Hematopoietic multipotent progenitor cell (in vitro differentiated cells): ENCODE measurements around the gene ARRDC2. TPM values are rescaled to one million over a fixed set of nuclear protein-coding genes. Genes with fewer than 3 reads are reported as not detected.
A peak's percentile ranks its signal among the peaks of the same experiment; 100 is the strongest.

ENCODE experiments used
- DNase-seq, 3 donors: peaks; one replicate each; pipeline ENCODE4 v3.0.0-alpha.2; 2011 to 2015; ENCODE audit warnings: low read depth in 2 of 3, low spot score in 2 of 3
- small RNA-seq: library from RNA; depleted of rRNA; stranded (forward); fragments of <200 nt; gene quantifications from one replicate; pipeline ENCODE3, GENCODE V24; 2012
- total RNA-seq: library from RNA; depleted of rRNA; stranded (reverse); fragments of >200 nt; gene quantifications from one replicate; pipeline ENCODE4 v1.2.3, GENCODE V29; 2012

ARRDC2 gene
- total RNA-seq, 1 donor = 87.5 TPM

DNA sequence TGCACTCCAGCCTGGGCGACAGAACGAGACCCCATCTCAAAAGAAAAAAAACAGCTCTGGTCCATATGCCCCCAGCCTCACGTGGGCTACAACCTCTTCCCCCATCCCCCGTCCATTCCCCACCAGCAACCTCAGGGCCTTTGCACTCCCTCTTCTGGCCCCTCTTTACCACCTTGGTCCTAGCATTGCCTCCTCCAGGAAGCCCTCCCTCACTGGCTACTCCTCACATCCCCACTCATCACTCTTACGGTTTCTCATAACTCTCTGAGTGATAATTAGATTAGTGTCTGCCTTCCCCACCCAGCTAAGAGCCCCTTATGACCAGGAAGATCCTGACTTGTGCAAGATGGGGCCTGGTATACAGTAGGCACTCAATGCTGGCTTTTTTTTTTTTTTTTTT lies 48.0 kb downstream of the ARRDC2 start:
- no peak for DNase-seq

DNA sequence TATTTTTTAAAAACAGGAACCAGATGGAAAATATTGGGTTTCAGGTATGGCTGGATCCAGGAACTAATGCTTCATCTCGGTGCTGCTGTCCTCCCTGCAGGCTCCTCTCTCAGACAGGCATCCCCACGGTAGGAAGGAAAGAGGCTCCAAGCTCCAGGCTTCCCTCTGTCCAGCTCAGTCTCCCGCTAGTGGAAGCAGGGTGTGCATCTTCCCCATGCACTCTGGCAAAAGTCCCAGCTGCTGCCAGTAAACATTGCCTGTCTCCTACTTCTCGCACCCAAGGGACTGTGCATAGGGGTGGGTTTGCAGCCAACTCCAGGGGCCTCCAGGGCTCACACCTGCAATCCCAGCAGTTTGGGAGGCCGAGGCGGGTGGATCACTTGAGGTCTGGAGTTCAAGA lies 49.6 kb downstream of the ARRDC2 start:
- DNase-seq = no peak

DNA sequence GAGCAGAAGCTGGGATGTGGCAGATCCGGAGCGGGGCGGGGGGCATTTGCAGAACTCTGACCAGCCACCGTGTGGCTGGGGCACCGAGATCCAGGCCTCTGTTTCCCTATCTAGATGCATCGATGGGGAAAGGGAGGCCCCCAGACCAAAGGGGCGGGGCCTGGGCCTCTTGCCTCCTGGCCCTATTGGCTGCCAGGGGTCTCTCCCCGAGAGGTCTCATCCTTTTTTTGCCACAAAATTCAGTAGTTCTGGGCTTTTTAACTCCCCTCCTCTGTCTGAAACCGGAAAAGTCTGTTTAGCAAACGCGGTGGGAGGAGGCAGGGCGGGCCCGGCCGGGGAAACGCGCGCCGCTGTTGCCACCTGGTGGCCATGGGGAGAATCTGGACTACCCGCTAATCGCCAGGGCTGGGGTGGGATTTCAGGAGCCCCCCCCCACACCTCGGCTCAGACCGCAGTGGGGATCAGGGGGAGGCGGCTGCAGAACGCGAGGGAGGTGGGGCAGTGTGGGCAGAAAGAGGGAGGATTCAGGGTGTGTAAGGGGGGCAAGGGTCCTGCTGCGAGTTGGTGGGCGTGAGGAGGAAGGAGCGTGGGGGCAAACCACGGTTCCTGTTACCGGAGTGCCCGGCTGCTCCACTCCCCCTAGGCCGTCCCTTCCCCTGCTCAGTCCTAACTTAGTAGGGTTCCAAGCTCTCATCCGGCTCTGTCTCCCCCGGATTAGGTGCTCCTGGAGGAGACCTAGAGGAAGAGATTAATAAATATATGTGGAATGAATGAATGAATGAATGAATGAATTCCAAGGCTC lies 50.4 kb downstream of the ARRDC2 start:
- peak; percentile 70 to 93 (median 86) for DNase-seq

DNA sequence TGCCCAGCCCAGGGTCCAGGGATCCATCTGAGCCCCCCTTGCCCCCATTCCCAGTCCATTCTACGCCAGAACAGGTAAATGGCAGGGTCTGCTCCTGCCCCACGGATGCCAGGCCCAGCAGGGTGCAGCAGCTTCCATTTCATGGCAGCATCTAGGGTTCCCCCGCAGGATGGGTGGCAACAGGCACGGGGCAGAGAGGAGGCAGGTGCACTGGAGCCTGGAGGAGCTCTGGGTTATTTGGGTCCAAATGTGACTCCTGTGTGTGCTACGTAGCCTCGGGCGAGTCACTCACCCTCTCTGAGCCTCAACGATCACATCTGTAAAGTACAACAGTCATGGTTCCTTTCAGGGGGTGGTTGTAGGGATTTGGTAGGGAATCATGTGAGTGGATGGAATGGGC lies 51.3 kb downstream of the ARRDC2 start:
- no peak for DNase-seq

DNA sequence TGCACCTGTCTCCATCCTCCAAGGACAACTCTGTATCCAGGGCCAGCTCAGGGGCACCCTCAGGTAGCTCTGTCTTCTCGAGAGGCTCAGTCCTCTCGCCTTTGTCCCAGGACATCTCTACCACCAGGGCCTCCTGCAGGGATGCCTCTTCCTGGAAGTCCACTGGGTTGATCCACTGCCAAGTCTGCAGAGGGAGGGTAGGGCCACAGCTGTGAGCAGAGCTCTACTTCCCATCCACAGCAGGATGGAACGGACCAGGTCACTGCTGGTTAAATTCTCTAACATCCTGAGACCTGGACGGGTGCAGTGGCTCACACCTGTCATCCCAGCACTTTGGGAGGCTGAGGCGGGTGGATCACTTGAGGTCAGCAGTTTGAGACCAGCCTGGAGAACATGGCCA lies 51.9 kb downstream of the ARRDC2 start:
- DNase-seq = no peak

DNA sequence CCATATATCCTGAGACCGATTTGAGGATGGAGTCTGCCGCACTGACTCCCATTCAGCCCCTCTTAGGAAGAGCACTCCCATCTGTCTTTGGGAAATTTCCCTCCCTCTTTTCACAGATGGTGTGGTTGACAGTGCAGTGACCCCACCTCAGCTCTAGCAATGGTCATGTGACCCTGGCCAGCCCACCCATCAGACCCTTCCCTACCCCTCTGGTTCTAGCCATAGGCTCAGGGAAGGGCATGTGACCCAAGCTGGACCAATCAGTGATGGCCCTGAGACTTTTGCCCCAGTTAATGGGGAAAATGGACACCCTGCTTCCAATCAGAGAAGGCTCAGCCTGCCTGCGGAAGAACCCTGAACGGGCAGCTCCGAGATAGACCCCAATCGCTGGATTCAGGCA lies 52.5 kb downstream of the ARRDC2 start:
- DNase-seq = no peak

DNA sequence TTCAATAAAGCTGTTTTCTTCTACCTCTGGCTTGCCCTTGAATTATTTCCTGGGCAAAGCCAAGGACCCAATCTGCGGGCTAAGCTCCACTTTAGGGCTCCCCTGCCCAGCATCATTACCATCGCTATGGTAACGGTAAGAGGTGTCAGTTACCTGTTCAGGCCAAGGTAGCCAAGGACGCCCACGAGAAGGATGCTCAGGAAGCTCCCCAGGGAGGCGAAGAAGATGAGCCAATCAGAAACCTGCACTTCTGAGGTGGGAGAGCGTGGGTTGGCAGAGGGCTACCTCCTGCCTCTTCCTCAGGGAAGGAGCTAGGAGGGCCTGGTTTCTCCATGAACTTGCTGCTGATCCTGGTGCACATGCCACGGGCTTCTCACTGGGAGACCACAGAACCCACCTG lies 54.1 kb downstream of the ARRDC2 start:
- DNase-seq = no peak

DNA sequence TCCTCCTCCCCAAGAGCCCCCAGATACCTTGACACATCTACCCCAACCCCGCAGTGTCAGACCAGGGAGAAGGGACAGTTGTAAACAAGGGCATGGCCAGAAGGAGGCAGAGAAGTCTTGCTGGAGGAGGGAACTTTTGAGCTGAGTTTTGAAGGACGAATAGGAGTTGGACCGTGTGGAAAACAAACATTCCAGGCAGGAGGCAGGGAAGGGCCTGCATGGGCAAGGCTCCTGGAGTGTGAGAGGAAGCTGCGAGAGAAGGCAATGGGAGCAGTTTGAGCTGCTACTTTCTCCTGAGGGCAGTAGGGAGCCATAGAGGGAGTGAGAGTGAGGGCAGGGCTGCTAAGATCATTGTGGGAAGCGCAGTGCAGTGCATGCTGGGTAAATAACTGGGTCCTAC lies 55.5 kb downstream of the ARRDC2 start:
- no peak for DNase-seq

Small RNA genes within 50 kb of the gene (small RNA-seq; reads per million reads assigned to genes)
- not detected for gene RNA5SP468

Other genes with a start within 250 kb of the ARRDC2 start
- gene B3GNT3, start 213.0 kb upstream of the ARRDC2 start, total RNA-seq = 0.54 TPM
- gene INSL3, start 186.7 kb upstream of the ARRDC2 start, total RNA-seq = 0.81 TPM
- gene JAK3, start 160.2 kb upstream of the ARRDC2 start, total RNA-seq = 127 TPM
- gene RPL18A, start 148.3 kb upstream of the ARRDC2 start, total RNA-seq = 2,881 TPM
- gene SLC5A5, start 136.2 kb upstream of the ARRDC2 start, total RNA-seq = 1.3 TPM
- gene CCDC124, start 75.2 kb upstream of the ARRDC2 start, total RNA-seq = 22.9 TPM
- gene KCNN1, start 41.1 kb upstream of the ARRDC2 start, total RNA-seq = under 0.01 TPM
- 7.5 TPM for gene IL12RB1, start 78.8 kb downstream of the ARRDC2 start, total RNA-seq
- gene MAST3, start 89.6 kb downstream of the ARRDC2 start, total RNA-seq = 8.1 TPM
- 19.9 TPM for gene PIK3R2, start 145.0 kb downstream of the ARRDC2 start, total RNA-seq
- 25.0 TPM for gene IFI30, start 165.6 kb downstream of the ARRDC2 start, total RNA-seq
- gene MPV17L2, start 185.0 kb downstream of the ARRDC2 start, total RNA-seq = 12.4 TPM
- gene RAB3A, start 195.9 kb downstream of the ARRDC2 start, total RNA-seq = 1.9 TPM
- gene PDE4C, start 218.3 kb downstream of the ARRDC2 start, total RNA-seq = under 0.01 TPM